ENCODE measurements around the gene PLCL2. TPM values are rescaled to one million over a fixed set of nuclear protein-coding genes. Genes with fewer than 3 reads are reported as not detected.

PLCL2 gene
- total and polyA plus RNA-seq, 2 experiments from 2014 or later = 1.6 to 9.7 TPM

GRCh38 chr3:17047894-17048293 lies 163.1 kb downstream of the PLCL2 start (continued):
- TF ChIP-seq ETS1 (IDR thresholded peaks at IDR 0.05) (no peak), EZH2 (IDR thresholded peaks at IDR 0.05; ENCODE audit: low read depth, unreplicated experiment) (no peak), CTCF (conservative IDR thresholded peaks at IDR 0.05; ENCODE audit: low read depth in 2 of 2) (no peak)

- Mint-ChIP-seq H3K4me1 (peaks cover 31% of the 10 kb centered on the region), H3K36me3 (ENCODE audit: low read depth) (peaks cover 8% of the 10 kb centered on the region; the same call in 2 of the 3 replicates), H3K9me3 (peaks cover 2% of the 10 kb centered on the region; the same call in 1 of the 3 replicates), H3K4me3 (no peak overlapping the region), H3K27me3 (ENCODE audit: insufficient read depth, low read depth, poor library complexity) (peaks cover 3% of the 10 kb centered on the region), H3K27ac (no peak overlapping the region)
- Histone ChIP-seq H3K27me3 (ENCODE audit: insufficient read depth) (no peaks in the 10 kb centered on the region), H3K4me2 (no peak overlapping the region), H3K36me3 (ENCODE audit: insufficient read depth) (no peaks in the 10 kb centered on the region), H2AFZ (no peak overlapping the region), H4K20me1 (replicated peaks; ENCODE audit: insufficient read depth) (no peaks in the 10 kb centered on the region), H3F3A (replicated peaks; ENCODE audit: low read depth) (no peaks in the 10 kb centered on the region), H3K4me3 (no peak overlapping the region), H3K4me1 (ENCODE audit: insufficient read depth) (peaks cover 30% of the 10 kb centered on the region), H3K79me2 (replicated peaks; ENCODE audit: insufficient read depth) (no peaks in the 10 kb centered on the region), H3K27ac (ENCODE audit: low read depth) (no peak overlapping the region), H3K9me2 (ENCODE audit: insufficient read depth) (no peaks in the 10 kb centered on the region; the same call in 1 of the 2 replicates)
- ATAC-seq = no peak
- DNase-seq (ENCODE audit: low spot score) = no peak
- no peak for TF ChIP-seq REST (IDR thresholded peaks at IDR 0.05; ENCODE audit: unreplicated experiment)
- no peak for TF ChIP-seq EZH2 (IDR thresholded peaks at IDR 0.05; ENCODE audit: low read depth, unreplicated experiment)
These were observed 165.3 kb downstream of the PLCL2 start for GRCh38 chr3:17050071-17050470.

GRCh38 chr3:17050506-17050905 lies 165.8 kb downstream of the PLCL2 start:
- no peak overlapping the region for H3K4me3 Mint-ChIP-seq
- no peaks in the 10 kb centered on the region; the same call in 1 of the 2 replicates for H3K9me2 ChIP-seq (ENCODE audit: insufficient read depth)
- TF ChIP-seq ETS1 (IDR thresholded peaks at IDR 0.05) (no peak), REST (IDR thresholded peaks at IDR 0.05; ENCODE audit: unreplicated experiment) (no peak), JUNB (IDR thresholded peaks at IDR 0.05; ENCODE audit: unreplicated experiment) (no peak), NANOG (IDR thresholded peaks at IDR 0.05; ENCODE audit: borderline replicate concordance) (no peak), ZNF331 (CRISPR knock-in tag; IDR thresholded peaks at IDR 0.05; ENCODE audit: low read depth) (no peak), EZH2phosphoT487 (IDR thresholded peaks at IDR 0.05; ENCODE audit: unreplicated experiment) (no peak), EZH2 (IDR thresholded peaks at IDR 0.05; ENCODE audit: low read depth, unreplicated experiment) (no peak), STAT1 (IDR thresholded peaks at IDR 0.05; ENCODE audit: unreplicated experiment) (no peak)

More at GRCh38 chr3:17050506-17050905, 165.8 kb downstream of the PLCL2 start:
- H3K79me2 ChIP-seq (replicated peaks; ENCODE audit: insufficient read depth) = no peaks in the 10 kb centered on the region
- H3K4me3 ChIP-seq = no peak overlapping the region
- Mint-ChIP-seq H3K4me1 (peaks cover 27% of the 10 kb centered on the region), H3K36me3 (ENCODE audit: low read depth) (peaks cover 8% of the 10 kb centered on the region; the same call in 2 of the 3 replicates), H3K9me3 (peaks cover 2% of the 10 kb centered on the region; the same call in 1 of the 3 replicates), H3K27me3 (ENCODE audit: insufficient read depth, low read depth, poor library complexity) (peaks cover 3% of the 10 kb centered on the region), H3K27ac (no peak overlapping the region)
- H3K27ac ChIP-seq (ENCODE audit: low read depth) = no peak overlapping the region
- H3K4me2 ChIP-seq = no peak overlapping the region
- peaks cover 26% of the 10 kb centered on the region for H3K4me1 ChIP-seq (ENCODE audit: insufficient read depth)
- no peaks in the 10 kb centered on the region for H4K20me1 ChIP-seq (replicated peaks; ENCODE audit: insufficient read depth)
- ATAC-seq (no peak), DNase-seq (ENCODE audit: low spot score) (no peak)
- H2AFZ ChIP-seq = no peak overlapping the region
- no peaks in the 10 kb centered on the region for H3K27me3 ChIP-seq (ENCODE audit: insufficient read depth)
- no peaks in the 10 kb centered on the region for H3F3A ChIP-seq (replicated peaks; ENCODE audit: low read depth)
- H3K36me3 ChIP-seq (ENCODE audit: insufficient read depth) = no peaks in the 10 kb centered on the region

All from GM23338 (cell line).